ENCODE measurements around the gene PRRX2. TPM values are rescaled to one million over a fixed set of nuclear protein-coding genes. Genes with fewer than 3 reads are reported as not detected.

Gene PRRX2
- total RNA-seq, 1 donor from 2014 or later, result 1.1 TPM

DNA sequence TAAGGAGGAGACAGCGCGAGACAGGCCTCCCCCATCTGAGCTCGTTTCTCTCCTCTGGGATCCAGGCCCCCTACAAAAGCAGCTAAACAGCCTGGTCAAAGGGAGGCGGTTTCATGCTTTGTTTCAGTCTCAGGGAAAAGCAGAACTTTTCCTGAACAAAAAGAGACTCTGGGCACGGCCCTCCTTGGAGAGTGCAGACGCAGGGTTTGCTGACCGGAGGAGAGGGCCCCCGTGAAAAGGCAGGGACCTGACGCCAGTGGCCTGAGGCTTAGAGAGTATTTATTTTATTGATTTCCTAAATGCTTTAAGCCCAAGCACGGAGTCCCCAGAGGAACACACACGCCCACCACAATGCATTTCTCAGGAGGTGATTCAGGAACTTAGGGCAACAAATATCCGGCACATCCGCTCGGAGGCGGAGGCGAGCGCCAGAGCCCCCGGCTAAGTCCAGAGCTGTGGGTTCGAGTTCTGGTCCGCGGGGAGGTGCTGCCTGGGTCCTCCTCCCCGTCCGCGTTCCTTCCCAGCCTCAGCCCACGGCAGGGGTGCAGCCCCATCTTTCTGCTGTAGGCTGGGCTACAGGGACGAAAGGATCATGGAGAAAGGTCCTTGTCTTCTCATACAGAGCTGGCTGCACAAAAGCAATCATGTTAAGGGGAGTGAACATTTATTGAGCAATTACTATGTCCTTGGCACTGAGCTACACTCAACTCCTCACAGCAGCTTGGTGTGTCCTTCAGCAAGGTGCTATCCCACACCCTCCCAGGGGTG, 47.4 kb downstream of the PRRX2 start:
- H3K27ac ChIP-seq, result peak overlapping the region; percentile 11
- intact Hi-C loops (cut with DNase I), result no loop called here
- peak; percentile 29 for ATAC-seq
- peaks cover 14% of the 10 kb centered on the region for H3K4me1 ChIP-seq
- H3K27me3 ChIP-seq, result peaks cover 4% of the 10 kb centered on the region
- TF ChIP-seq, protein P1, sequence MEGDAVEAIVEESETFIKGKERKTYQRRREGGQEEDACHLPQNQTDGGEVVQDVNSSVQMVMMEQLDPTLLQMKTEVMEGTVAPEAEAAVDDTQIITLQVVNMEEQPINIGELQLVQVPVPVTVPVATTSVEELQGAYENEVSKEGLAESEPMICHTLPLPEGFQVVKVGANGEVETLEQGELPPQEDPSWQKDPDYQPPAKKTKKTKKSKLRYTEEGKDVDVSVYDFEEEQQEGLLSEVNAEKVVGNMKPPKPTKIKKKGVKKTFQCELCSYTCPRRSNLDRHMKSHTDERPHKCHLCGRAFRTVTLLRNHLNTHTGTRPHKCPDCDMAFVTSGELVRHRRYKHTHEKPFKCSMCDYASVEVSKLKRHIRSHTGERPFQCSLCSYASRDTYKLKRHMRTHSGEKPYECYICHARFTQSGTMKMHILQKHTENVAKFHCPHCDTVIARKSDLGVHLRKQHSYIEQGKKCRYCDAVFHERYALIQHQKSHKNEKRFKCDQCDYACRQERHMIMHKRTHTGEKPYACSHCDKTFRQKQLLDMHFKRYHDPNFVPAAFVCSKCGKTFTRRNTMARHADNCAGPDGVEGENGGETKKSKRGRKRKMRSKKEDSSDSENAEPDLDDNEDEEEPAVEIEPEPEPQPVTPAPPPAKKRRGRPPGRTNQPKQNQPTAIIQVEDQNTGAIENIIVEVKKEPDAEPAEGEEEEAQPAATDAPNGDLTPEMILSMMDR (IDR thresholded peaks at IDR 0.05), result no peak
- no peaks in the 10 kb centered on the region for H3K9me3 ChIP-seq
- no peak for DNase-seq
- H3K36me3 ChIP-seq, result no peaks in the 10 kb centered on the region
- H3K4me3 ChIP-seq, result no peak overlapping the region

GRCh38 chr9:129713402-129713679, 47.9 kb downstream of the PRRX2 start:
- DNase-seq (no peak), ATAC-seq (no peak)
- intact Hi-C loops (cut with DNase I), result no loop called here
- Histone ChIP-seq H3K4me3 (no peak overlapping the region), H3K27ac (no peak overlapping the region), H3K36me3 (no peaks in the 10 kb centered on the region), H3K9me3 (no peaks in the 10 kb centered on the region), H3K4me1 (peaks cover 14% of the 10 kb centered on the region), H3K27me3 (peaks cover 4% of the 10 kb centered on the region)
- TF ChIP-seq, protein P1 (IDR thresholded peaks at IDR 0.05), result no peak

DNA sequence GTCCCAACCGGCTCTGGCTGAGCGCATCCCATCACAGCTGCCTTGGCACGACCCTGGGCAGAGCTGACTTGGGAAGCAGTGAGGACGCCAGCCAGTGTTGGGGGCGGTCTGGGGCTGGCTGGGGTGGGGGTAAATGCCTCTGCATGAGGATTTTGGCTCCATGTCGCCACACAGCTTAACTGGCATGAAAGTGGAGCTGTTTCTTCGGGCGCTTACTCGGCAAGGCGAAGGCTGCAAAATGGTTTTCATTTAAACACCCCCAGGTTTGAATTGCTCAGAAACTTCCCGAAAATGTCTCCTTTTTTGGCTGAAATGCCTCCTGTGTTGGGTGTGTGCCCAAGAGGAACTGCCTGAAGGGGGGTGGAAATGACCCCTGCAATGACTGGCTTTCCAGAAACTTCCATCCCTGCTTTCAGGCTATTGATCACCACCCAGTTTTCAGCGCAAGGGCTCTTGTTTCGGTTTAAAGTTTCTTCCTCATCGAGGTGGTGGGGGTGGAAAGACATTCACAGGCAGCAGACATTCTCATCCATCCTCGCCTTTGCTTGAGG, 49.1 kb downstream of the PRRX2 start:
- ATAC-seq, result no peak
- no peak overlapping the region for H3K27ac ChIP-seq
- H3K4me1 ChIP-seq, result peaks cover 14% of the 10 kb centered on the region
- TF ChIP-seq, protein P1 (IDR thresholded peaks at IDR 0.05), result no peak
- no peaks in the 10 kb centered on the region for H3K36me3 ChIP-seq
- no peaks in the 10 kb centered on the region for H3K9me3 ChIP-seq
- no peak overlapping the region for H3K4me3 ChIP-seq
- H3K27me3 ChIP-seq, result peaks cover 4% of the 10 kb centered on the region
- intact Hi-C loops (cut with DNase I), result no loop called here
- no peak for DNase-seq

- ATAC-seq, result no peak
- no peak overlapping the region for H3K27ac ChIP-seq
- intact Hi-C loops (cut with DNase I), result no loop called here
- peaks cover 14% of the 10 kb centered on the region for H3K4me1 ChIP-seq
- H3K4me3 ChIP-seq, result no peak overlapping the region
- peaks cover 4% of the 10 kb centered on the region for H3K27me3 ChIP-seq
- TF ChIP-seq, protein P1 (IDR thresholded peaks at IDR 0.05), result no peak
- no peaks in the 10 kb centered on the region for H3K9me3 ChIP-seq
- no peak for DNase-seq
- H3K36me3 ChIP-seq, result no peaks in the 10 kb centered on the region
These were observed 50.6 kb downstream of the PRRX2 start for GRCh38 chr9:129716091-129716490.

DNA sequence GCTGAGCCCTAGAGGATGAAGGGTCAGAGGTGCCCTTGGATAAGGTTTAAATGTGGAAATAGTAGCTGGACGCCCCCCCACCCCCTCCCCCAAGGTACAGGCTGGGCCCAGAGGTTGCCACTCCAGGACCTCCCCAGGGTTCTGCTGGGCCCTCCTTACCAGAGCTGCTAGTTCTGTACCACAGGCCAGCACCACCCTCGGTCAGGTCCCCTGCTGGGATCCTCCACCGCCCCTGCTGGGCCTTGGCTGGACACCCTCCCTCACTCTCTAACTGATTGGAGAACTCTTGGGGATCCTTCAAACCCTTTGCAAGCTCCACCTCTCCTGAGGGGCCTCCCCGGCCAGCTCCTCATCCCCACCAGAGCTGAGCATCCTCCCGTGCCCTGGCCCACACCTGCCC, 52.5 kb downstream of the PRRX2 start:
- intact Hi-C loops (cut with DNase I), result no loop called here
- no peak for ATAC-seq

More for the DNA sequence above, 52.5 kb downstream of the PRRX2 start:
- TF ChIP-seq, protein P1 (IDR thresholded peaks at IDR 0.05), result no peak
- no peak for DNase-seq
- H3K4me3 ChIP-seq, result no peak overlapping the region
- H3K27ac ChIP-seq, result no peak overlapping the region
- H3K4me1 ChIP-seq, result peaks cover 3% of the 10 kb centered on the region
- no peaks in the 10 kb centered on the region for H3K36me3 ChIP-seq
- peaks cover 3% of the 10 kb centered on the region for H3K27me3 ChIP-seq
- no peaks in the 10 kb centered on the region for H3K9me3 ChIP-seq
